NCI-H345 (cell line): ENCODE data around the gene NRIP3.

Experiments
- DNase-seq: peaks from one replicate; lab custom pipeline; 2025; lab: John Stamatoyannopoulos, UW

The NRIP3 gene

DNA sequence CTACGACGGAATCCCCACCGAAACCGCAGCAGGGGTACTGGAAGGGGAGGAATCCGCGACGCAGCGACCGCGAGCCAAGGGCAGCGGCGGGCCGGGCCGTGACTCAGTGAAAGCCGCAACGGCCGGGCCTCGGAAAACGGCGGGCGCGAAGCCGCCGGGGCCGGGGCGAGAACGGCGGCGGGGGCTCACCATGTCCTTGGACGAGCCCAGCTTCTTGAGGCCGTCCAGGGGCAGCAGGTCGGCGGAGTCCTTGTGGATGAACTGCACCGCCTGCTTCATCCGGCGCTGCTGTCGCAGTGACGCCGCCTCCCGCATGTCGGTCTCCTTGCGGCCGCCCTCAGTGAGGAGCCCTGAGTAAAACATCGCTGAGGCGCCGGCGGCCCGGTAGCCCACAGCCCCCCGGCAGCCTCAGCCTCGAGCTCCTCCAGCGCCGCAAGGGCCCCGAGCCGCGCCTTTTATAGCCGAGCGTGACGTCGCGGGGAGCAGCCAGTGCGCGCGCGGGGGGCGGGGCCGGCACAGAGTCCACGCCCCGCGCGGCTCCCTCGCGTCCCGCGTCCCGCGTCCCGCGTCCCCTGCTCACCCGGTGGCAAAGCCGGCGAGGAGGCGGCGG, at the start of gene NRIP3:
Gene NRIP3 (minus strand): TSS at position 429 of the 610 bp plus-strand sequence. CDS start 66 bp downstream, at position 363.
- DNase-seq = peak; percentile 92

DNA sequence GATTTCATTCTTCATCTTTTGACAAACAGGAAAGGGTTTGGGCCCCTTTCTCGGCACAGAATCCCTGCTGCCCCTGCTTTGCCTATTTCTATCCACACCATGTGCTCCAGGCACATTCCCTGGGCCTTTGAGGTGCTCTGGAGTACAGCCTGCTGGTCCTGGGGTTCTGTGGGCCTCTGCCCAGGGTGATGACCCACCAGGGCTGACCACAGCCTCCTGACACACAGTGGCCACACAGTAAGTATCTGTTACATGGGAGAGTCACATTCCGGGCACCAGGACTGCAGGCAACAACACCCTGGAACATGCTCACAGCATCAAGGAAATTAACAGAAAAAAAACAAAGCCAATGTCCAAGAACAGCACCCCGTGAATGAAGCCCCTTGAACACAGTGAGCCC, 48.5 kb upstream of the NRIP3 start:
- no peak for DNase-seq

DNA sequence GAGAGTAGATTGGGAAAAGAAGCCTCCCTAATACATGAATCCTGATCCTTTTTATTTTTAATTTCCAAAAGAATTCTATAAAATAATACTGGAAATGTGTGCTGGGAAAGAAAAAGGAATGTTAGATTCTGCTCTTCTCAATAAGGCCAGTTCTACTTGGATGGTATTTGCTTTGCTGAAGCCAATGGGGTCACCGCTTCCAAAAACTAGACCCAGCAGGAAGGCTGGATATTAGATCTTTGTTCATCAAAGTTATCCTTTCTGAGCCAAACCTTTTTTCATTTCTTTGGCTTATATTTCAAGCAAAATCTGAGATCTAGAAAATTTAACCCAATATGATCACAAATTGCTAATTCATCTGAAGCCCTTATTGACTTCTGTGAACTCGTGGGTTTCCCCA, 46.2 kb upstream of the NRIP3 start:
- no peak for DNase-seq

DNA sequence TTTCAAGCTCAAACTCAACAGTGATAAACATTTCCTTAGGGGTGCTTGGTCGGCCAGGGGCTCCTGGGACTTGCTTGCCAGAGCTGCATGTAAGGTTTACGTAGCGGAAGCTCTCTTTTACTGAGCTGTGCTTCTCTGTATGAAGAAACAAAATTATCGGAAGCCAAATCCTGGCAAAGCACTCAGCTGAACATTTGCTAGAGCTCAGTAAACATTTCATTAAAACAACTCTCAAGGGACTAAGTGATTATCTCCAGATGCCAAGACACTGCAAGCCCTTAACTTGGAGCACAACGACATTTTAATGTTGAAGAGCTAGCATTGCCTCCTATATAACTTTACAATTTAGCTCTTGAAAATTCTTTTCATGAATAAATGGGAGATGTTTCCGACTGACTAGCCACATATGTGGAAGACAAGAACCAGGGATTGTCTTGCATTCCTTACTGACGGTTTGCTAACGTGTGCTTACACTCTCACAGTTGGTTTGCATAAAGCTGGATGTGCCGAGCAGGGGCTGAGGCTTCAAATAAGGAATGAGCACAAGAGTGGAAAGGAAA, 44.2 kb upstream of the NRIP3 start:
- DNase-seq = no peak

DNA sequence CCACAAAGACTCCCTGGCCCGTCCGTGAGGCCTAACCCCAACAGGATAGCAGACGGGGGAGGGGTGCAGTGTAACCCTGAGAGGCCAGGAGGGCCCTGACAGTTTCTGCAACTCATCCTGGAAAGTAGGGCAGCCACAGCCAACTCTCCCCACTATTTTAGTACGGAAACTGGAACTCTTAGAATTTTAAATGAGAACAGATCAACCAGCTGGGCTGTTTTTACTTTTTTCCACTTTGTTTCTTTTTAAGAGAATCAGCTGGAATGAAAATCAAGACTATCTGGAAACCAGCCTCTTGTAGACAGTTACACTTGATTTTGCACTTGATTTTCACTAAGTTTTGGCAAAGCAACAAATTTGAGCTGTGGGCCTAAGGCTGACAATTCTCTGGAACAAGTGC, 42.7 kb upstream of the NRIP3 start:
- DNase-seq = no peak

DNA sequence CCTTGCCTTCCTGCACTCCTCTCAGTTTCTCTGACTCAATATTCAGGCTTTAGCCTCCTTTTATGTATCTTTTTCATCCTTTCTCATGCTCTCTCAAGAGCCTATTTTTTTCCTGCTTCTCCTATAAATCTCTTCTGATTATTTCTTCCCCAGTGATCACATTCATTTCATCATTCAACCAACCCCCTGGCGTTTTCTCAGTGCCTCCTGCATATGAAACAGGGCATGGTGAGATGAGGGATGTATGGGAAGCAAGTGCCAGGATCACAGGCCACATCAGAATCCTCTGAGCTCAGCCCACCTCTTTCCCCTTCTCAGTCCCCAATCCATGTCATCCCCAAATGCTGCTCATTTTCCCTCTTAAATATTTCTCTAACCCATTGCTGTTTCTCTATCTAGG, 38.7 kb upstream of the NRIP3 start:
- DNase-seq = no peak

DNA sequence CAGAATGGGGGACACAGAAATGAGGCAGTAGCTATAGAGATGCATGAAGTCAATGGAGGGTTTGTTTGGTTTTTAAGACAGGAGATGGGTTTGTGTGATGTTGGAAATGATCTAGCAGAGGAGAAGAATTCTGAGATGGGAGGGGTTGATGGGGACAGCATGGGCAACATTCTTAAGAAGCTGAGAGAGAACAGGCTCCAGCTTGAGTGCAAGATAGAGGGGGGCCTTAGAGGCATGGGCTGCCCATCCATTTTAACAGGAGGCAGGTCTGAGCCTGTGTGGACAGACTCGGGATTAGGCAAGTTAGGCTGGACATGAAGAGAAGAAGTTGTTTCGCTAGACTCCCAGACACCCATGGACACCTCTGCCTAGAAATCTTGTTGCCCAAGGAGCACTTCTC, 37.9 kb upstream of the NRIP3 start:
- no peak for DNase-seq

DNA sequence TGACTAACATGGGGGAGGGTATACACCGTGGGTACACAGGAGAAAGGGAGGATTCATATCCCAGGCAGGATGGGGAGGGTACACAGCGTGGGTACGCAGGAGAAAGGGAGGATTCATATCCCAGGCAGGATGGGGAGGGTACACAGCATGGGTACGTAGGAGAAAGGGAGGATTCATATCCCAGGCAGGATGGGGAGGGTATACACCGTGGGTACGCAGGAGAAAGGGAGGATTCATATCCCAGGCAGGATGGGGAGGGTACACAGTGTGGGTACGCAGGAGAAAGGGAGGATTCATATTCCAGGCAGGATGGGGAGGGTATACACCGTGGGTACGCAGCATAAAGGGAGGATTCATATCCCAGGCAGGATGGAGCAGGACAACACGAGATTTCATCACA, 36.6 kb upstream of the NRIP3 start:
- DNase-seq = no peak

DNA sequence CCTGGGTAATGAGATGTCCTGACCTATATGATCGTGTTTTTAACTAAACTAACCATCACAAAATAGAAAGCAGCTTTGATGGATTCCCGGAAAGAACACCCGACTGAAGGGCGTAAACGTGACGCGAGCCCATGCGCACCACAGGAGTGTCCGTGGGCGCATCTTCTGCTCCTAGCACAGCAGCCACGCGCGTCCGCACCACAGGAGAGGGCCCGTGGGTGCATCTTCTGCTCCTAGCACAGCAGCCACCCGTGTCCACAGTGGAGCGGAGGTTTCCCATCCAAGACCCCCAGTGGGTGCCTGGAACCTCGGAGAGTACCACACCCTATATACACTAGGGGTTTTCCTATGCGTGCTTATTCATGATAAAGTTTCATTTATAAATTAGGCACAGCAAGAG, 36.1 kb upstream of the NRIP3 start:
- no peak for DNase-seq

DNA sequence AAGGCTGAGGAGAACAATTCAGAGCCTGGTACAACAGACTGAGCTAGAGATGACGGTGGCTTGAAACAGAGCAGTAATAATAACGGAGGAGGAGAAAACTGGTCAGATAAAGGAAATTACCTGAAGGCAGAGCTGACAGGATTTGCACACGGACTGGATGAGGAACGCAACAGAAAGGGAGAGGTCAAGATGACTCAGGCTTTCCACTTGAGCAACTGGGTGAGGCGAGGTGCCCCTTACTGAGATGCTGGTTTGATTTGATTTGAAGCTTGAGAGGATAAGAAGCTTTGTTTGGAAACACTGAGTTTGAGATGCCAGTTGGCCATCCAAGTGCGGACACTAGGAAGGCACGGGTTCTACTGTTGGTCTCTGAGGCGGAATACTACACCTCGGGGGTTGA, 35.4 kb upstream of the NRIP3 start:
- no peak for DNase-seq

DNA sequence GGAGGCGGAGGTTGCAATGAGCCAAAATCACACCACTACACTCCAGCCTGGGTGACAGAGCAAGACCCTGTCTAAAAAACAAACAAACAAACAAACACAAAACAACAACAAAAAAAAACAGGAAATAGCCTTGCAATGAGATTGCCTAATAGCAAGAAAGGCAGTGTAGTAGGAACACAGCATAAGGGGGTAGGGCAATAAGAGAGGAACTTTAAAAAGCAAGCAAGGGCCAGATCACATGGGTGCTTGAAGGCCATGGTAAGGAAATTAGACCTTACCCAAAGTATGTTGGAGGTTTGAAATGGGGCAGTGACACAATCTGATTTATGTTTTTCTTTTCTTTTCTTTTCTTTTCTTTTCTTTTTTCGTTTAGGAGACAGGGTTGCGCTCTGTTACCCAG, 34.7 kb upstream of the NRIP3 start:
- no peak for DNase-seq

DNA sequence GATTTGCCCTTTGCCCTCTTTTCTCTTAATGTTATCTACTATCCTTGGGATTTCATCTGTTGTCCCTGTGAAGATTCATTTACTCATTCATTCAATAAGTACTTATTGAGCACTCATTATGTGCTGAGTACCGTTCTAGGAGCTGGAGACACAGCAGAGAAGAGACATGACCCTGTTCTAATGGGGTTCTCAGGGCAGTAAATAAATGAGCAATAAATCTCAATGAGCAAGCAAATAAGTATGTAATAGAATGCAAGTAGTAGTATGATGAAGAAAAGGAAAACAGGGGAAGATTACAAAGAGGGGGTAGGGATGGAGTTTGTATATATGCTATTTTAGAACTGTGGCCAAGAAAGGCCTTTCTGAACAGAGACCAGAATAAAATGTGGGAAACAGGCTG, 34.2 kb upstream of the NRIP3 start:
- no peak for DNase-seq

DNA sequence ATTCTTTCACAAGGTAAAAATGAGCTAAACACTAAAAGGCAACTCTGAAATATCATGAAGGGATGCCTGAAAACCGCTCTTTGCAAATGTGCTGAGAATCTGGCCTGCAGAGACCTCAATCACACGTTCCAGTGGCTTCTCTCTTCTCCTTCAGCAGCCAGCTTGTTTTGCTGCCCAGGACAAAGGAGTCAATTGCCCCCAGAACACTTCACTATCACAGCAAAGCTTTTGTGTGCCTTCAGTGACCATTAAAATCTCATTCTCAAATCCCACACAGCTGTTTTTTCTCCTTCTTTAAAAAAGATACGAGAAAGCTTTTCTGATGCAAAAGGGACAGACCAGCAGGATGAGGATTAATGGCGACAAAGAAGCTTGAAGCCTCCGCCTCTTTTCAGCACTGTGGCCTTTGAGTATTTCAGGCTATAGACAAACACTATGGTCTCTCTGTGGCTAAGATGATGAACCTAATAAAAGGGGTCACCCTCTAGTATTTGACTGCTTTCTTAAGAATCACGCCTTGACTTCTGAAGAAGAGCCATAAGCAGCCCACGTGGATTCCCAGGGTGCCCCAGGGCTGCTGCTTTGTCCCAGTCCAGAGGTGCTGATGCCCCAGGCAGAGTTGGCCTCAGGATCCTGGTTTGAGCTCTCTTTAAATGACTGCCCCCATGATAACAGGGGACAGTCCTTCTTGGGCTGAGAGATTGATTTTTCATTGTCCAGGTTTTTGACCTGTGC, 33.4 kb upstream of the NRIP3 start:
- no peak for DNase-seq

DNA sequence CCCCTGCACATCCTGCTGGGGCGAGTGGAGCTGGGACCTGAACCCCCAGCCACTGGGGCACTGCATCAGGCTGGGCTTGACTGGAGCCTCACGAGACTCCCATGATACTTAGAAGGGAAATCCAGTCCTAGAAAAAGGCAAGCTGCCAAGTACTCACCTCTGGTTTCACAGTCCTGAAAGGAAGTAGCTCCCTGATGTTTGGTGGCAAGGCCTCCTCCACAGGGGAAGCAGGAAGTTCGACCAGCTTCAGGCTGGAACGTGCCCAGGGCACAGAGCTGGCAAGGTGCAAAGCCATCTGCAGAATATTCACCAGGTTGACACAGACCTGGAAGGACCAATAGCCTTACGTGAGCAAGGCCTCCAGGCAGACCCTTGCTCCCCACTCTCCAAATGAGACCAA, 26.8 kb upstream of the NRIP3 start:
- DNase-seq = no peak

DNA sequence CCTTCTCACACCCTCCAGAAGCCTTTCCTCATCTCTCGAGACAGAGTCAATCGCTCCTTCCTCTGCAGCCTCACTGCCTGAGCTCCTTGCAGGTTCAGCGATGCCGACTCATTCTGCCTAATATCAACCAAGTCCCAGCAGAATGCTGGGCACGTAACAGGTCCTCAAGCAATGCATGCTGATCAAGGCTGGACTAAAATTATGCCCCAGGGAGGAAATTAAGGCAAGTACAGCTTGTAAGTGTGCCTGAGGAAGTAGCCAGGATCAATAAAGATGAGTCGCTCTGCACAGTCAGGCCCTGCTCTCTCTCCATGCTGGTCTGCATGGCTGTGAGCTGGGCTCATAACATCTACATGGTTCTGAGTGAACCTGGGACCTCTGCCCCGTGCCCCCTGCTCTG, 25.6 kb upstream of the NRIP3 start:
- no peak for DNase-seq

DNA sequence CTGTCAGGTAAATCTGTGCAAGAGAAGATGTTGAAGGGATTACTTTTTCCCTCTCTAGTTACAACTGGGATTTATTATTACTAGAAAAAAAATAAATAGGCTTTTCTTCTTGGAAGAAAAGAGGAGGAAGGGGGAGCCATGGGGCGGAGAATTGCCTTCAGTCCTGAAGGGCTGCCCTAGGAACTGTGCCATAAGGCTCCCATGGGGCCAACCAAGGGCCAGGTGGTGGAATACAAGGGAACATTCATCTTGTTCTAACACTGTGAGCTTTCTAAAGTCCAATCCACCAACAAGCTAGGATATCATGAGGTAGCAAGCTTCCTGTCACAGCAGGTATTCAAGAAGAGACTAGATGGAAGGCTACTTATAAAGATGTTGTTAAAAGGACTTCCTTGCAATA, 24.8 kb upstream of the NRIP3 start:
- DNase-seq = no peak

DNA sequence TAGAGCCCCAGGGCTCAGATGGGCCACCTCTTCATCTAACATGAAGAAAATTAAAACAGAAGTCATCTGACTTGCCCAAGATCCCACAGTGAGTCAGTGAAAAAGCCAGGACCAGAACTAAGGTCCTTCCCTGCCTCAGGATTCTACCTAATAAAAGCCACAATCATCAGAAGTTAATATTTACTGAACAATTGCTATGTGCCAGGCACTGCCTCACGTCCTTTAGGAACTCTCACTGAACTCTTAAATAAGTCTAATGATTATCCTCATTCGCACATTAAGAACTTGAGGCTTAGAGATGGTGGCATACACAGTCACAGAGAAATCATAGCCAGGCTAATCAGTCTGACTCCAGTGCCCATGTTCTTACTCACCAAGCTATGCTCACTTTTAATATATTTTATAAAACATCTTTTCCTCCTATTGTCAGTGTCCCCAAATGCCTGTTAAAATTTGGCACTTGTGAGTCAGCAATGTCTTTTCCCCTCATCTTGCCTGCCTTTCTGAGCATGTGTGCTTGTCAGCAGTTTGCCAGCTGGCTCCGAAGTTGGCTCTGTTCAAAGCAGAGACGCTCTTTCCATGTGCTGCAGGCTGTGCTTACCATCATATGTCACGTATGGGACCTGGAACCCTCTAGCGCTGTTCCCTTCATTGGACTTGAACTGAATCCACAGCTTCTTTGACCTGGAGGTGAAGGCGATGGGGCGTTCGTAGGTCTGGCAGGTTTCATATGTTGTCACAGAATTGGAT, 21.5 kb upstream of the NRIP3 start:
- no peak for DNase-seq

DNA sequence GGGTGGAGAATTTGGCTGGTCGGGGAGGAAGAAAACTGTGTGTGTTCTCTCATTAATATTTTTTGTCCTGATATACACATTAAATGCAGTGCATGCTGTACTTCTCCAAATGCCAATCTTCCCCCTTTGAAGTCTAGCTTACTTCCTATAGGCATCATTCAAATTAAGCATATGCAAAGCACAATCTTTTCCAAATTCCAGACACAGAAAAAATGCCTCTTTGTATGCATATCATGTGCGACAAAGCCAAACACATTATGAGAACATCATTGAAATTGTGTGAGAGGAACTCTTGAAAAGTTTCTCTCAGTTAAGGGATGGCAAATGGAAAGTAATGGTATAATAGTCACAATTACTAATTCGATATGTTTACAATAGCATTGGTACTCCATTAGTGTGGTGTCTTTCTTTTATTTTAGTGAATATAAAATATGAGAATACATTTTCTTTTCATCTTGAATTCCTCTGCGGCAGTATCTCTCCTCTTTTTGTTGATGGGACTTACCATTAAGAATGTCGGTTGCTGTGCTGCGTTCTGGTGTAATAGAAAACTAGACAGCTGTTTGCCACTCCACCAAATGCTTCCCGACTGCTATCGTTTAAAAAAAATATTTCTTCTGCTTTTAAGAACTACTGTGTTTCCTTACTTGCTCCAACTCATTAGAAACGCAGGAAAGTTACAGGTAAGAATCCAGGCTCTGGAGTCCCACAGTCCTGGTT, 19.3 kb upstream of the NRIP3 start:
- no peak for DNase-seq

DNA sequence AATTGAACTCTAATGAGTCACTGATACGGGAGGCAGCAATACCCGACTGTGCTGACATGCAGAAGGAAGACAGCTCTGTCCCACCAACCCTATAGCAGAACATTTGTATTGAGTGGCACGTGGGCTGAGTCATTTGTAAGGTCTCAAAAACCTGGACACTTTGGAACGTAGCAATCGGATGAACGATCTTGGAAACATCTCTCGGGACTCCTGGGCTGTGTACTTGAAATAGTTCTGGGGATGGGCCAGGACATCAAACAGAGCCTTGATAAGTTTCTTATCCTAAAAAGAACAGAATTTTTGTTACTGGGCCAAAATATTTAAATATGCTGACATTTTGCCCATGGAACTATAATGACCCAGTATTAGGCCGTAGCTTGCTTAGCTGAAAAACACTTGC, 17.1 kb upstream of the NRIP3 start:
- DNase-seq = no peak

DNA sequence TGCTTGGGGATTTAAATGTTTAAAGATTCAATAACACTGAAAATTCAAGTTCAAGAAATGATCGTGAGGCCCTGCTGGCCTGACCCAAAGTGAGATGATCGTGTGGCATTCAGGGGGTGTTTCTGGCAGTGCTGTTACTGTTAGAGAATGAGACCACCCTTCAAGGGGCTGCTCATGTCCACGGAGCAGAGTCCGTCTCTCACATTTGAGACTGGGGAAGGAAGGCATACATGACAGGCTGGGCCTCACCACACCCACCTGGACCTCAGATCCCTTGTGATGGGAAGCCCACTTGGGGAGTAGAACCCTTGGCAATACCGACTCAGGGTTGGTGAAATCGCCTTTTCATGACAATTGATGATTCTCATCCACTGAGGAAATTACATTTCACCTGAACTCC, 16.1 kb upstream of the NRIP3 start:
- DNase-seq = no peak

DNA sequence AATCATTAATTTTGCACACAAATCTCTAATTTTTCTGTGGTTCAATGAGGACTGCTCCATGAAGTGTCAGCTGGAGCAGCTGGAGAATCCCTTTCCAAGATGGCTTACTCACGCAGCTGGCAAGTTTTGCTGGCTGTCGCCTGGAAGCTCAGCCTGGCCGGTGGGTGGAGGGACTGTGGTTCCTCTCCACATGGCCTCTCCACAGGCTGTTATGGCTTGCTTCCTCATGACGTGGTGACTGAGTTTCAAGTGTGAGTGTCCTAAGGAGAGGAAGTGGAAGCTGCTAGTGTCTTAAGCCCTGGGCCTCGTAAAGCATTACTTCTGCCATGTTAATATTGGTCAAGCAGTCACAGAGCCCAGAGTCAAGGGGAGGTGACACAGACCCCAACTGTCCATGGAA, 14.0 kb upstream of the NRIP3 start:
- no peak for DNase-seq

DNA sequence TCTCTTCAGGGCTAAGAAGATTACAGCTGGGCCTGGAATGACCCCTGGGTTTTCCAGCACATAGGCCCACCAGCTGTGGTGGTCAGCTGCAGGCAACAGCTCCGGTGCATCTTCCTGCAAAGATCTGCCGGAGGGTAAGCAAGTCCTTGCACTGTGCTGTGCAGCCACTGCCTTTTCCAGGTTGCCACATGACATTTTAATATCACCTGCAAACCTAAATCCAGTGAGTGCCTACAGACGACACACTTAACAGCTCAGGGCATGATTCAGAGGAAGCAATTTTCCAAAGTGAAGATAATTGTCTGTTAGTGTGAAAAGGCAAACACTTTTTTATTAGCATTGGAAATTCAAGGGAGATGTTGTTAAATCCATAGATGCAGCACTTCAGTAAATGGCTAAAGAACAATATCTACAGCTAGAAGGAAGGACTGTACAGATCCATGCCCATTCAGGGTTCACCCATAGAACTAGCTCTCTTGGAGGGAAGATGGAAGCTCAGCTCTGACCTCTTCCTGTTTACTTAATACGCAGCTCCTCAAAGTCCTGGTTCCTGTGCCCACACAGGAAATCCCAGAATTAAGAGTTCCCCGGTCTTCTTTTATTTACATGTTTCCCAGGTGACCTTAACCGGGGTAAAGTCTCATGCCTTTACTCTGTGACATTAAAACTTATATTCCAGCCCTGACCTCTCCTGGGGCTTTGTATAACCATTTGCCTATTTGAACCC, 13.3 kb upstream of the NRIP3 start:
- DNase-seq = no peak
